OCI-LY3 (cell line): Measurements from ENCODE around the gene CDC40.

Source experiments
- H2AFZ ChIP-seq: fragments of 200-600, 300-600 bp; shearing (Covaris generic); 2 replicates; pipeline ENCODE4 v1.6.0; 2014; ENCODE audit warnings: antibody characterized with exemption, low read depth, low read length
- H3K27ac ChIP-seq: fragments of 200-600, 300-600 bp; sonication (generic); 2 replicates; pipeline ENCODE4 v1.5.1; 2014; ENCODE audit warnings: mild to moderate bottlenecking, low read length, moderate library complexity, mixed read lengths
- H3K27me3 ChIP-seq: fragments of 200-600, 300-600 bp; sonication (generic); 2 replicates; pipeline ENCODE4 v1.6.1; 2014; ENCODE audit warnings: low read depth, low read length, mixed read lengths
- H3K36me3 ChIP-seq: fragments of 200-600, 300-600 bp; sonication (generic); replicated peaks from 2 replicates; pipeline ENCODE3; 2014; ENCODE audit warnings: low read depth, low read length, mixed read lengths
- H3K4me1 ChIP-seq: fragments of 300-600, 200-600 bp; sonication (generic); 2 replicates; pipeline ENCODE4 v1.6.1; 2014; ENCODE audit warnings: low read length, mixed read lengths
- H3K4me2 ChIP-seq: fragments of 200-600, 300-600 bp; sonication (generic); 2 replicates; pipeline ENCODE4 v1.6.1; 2014; ENCODE audit warnings: low read length, mixed read lengths
- H3K4me3 ChIP-seq: fragments of 300-600, 200-600 bp; sonication (generic); 2 replicates; pipeline ENCODE4 v1.5.1; 2014; ENCODE audit warnings: antibody characterized with exemption, mild to moderate bottlenecking, low read length, moderate library complexity
- H3K79me2 ChIP-seq: fragments of 300-600, 200-600 bp; shearing (Covaris generic); 2 replicates; pipeline ENCODE4 v1.6.1; 2014; ENCODE audit warnings: mild to moderate bottlenecking, low read length, mixed read lengths
- H3K9ac ChIP-seq: fragments of 300-600, 200-600 bp; shearing (Covaris generic); 2 replicates; pipeline ENCODE4 v1.6.0; 2014; ENCODE audit warnings: mild to moderate bottlenecking, low read length, moderate library complexity
- H3K9me3 ChIP-seq: fragments of 200-600, 300-600 bp; shearing (Covaris generic); 2 replicates; pipeline ENCODE4 v1.6.1; 2014; ENCODE audit warnings: low read length, mixed read lengths; ENCODE audit not compliant: insufficient read depth
- H4K20me1 ChIP-seq: fragments of 200-600, 300-600 bp; sonication (generic); 2 replicates; pipeline ENCODE4 v1.6.1; 2016; ENCODE audit warnings: low read length, mixed read lengths; ENCODE audit not compliant: insufficient read depth
- CTCF ChIP-seq: fragments of 200-600, 300-600 bp; sonication (generic); IDR thresholded peaks from 2 replicates; pipeline ENCODE4 v1.5.1; 2014; ENCODE audit warnings: antibody characterized with exemption, low read length, low read depth
- EZH2phosphoT487 ChIP-seq: fragments of 200-600 bp; shearing (Covaris generic); IDR thresholded peaks from 2 replicates; pipeline ENCODE4 v1.6.1; 2018; ENCODE audit warnings: antibody characterized with exemption, mixed run types, low read depth

CDC40 gene

GRCh38 chr6:110180228-110181008 lies at the start of gene CDC40:
Gene CDC40 (plus strand): TSS chr6:110180427. CDS start chr6:110180445, 18 bp downstream.
- peaks cover 22% of the 10 kb centered on the region for H4K20me1 ChIP-seq

GRCh38 chr6:110137924-110138887 lies 42.0 kb upstream of the CDC40 start:
- Histone ChIP-seq H4K20me1 (no peaks in the 10 kb centered on the region), H3K79me2 (no peaks in the 10 kb centered on the region)
- TF ChIP-seq EZH2phosphoT487 (no peak), CTCF (no peak)

More at GRCh38 chr6:110180228-110181008, at the start of gene CDC40:
- Histone ChIP-seq H3K4me3 (peak within 1 kb of the TSS; percentile 94), H2AFZ (peak within 1 kb of the TSS; percentile 83), H3K9ac (peak within 1 kb of the TSS; percentile 80), H3K4me2 (peak within 1 kb of the TSS; percentile 92), H3K27me3 (no peaks in the 10 kb centered on the region), H3K4me1 (peaks cover 17% of the 10 kb centered on the region), H3K9me3 (no peaks in the 10 kb centered on the region), H3K27ac (peak within 1 kb of the TSS; percentile 51), H3K36me3 (no peaks in the 10 kb centered on the region), H3K79me2 (peaks cover 53% of the 10 kb centered on the region)
- TF ChIP-seq CTCF (no peak), EZH2phosphoT487 (no peak)

GRCh38 chr6:110139052-110139451 lies 41.2 kb upstream of the CDC40 start:
- peaks cover 4% of the 10 kb centered on the region for H3K36me3 ChIP-seq
- H3K4me1 ChIP-seq = no peaks in the 10 kb centered on the region
- no peaks in the 10 kb centered on the region for H3K79me2 ChIP-seq
- H4K20me1 ChIP-seq = no peaks in the 10 kb centered on the region
- H3K4me2 ChIP-seq = no peak overlapping the region
- no peak for TF ChIP-seq EZH2phosphoT487
- no peak for TF ChIP-seq CTCF
- no peaks in the 10 kb centered on the region for H3K27me3 ChIP-seq
- no peak overlapping the region for H2AFZ ChIP-seq
- H3K4me3 ChIP-seq = no peak overlapping the region
- H3K27ac ChIP-seq = no peak overlapping the region
- no peak overlapping the region for H3K9ac ChIP-seq
- no peaks in the 10 kb centered on the region for H3K9me3 ChIP-seq

More at GRCh38 chr6:110137924-110138887, 42.0 kb upstream of the CDC40 start:
- Histone ChIP-seq H3K27ac (no peak overlapping the region), H3K4me3 (no peak overlapping the region), H3K36me3 (peaks cover 4% of the 10 kb centered on the region), H3K4me1 (no peaks in the 10 kb centered on the region), H3K4me2 (no peak overlapping the region), H3K9me3 (no peaks in the 10 kb centered on the region), H2AFZ (no peak overlapping the region), H3K27me3 (no peaks in the 10 kb centered on the region), H3K9ac (no peak overlapping the region)

- TF ChIP-seq EZH2phosphoT487 (no peak), CTCF (no peak)
- H3K4me2 ChIP-seq = no peak overlapping the region
- no peak overlapping the region for H3K4me3 ChIP-seq
- no peaks in the 10 kb centered on the region for H3K27me3 ChIP-seq
- H3K9me3 ChIP-seq = no peaks in the 10 kb centered on the region
- no peaks in the 10 kb centered on the region for H3K79me2 ChIP-seq
- H2AFZ ChIP-seq = no peak overlapping the region
- H3K36me3 ChIP-seq = peaks cover 4% of the 10 kb centered on the region
- H4K20me1 ChIP-seq = no peaks in the 10 kb centered on the region
- no peak overlapping the region for H3K9ac ChIP-seq
- no peaks in the 10 kb centered on the region for H3K4me1 ChIP-seq
- no peak overlapping the region for H3K27ac ChIP-seq
These were observed 39.6 kb upstream of the CDC40 start for GRCh38 chr6:110140650-110141049.
